ENCODE measurements around the gene KIF25. TPM values are rescaled to one million over a fixed set of nuclear protein-coding genes. Genes with fewer than 3 reads are reported as not detected.

Gene KIF25
- polyA plus RNA-seq, 1 donor from 2014 or later: not detected

GRCh38 chr6:168057836-168058235 lies 60.4 kb downstream of the KIF25 start:
- H3K9ac ChIP-seq (ENCODE audit: low read length): no peak overlapping the region
- TF ChIP-seq CTCF (IDR thresholded peaks at IDR 0.05; ENCODE audit: poor library complexity, severe bottlenecking): no peak
- TF ChIP-seq EP300 (conservative IDR thresholded peaks at IDR 0.05; ENCODE audit: poor library complexity, severe bottlenecking): no peak
- TF ChIP-seq TAF1 (IDR thresholded peaks at IDR 0.05; ENCODE audit: low read depth): no peak
- no peak for TF ChIP-seq REST (IDR thresholded peaks at IDR 0.05; ENCODE audit: borderline replicate concordance)
- TF ChIP-seq RAD21 (conservative IDR thresholded peaks at IDR 0.05): no peak
- no peak for TF ChIP-seq SMC3 (conservative IDR thresholded peaks at IDR 0.05; ENCODE audit: poor library complexity)
- no peak for TF ChIP-seq MXI1 (conservative IDR thresholded peaks at IDR 0.05; ENCODE audit: poor library complexity, severe bottlenecking)
- no peak for TF ChIP-seq EZH2 (IDR thresholded peaks at IDR 0.05; ENCODE audit: borderline replicate concordance, insufficient read depth, low read length, poor library complexity, severe bottlenecking)
- TF ChIP-seq POLR2AphosphoS5 (IDR thresholded peaks at IDR 0.05): no peak
- no peak overlapping the region for H2AFZ ChIP-seq (ENCODE audit: low read depth, low read length)
- no peaks in the 10 kb centered on the region for H3K9me2 ChIP-seq (ENCODE audit: insufficient read depth, low read length)
- no peaks in the 10 kb centered on the region for H3K27me3 ChIP-seq (ENCODE audit: insufficient read depth, low read depth, low read length)
- no peaks in the 10 kb centered on the region for H3K9me3 ChIP-seq (ENCODE audit: low read length)
- no peaks in the 10 kb centered on the region for H4K20me1 ChIP-seq (ENCODE audit: insufficient read depth)
- H3K27ac ChIP-seq (ENCODE audit: low read length): no peak overlapping the region
- H3K4me3 ChIP-seq (ENCODE audit: low read length): no peak overlapping the region
- no peaks in the 10 kb centered on the region for H3K79me2 ChIP-seq (replicated peaks; ENCODE audit: insufficient read depth, low read length)
- H3K36me3 ChIP-seq (ENCODE audit: insufficient read depth, low read length): no peaks in the 10 kb centered on the region
- no peak overlapping the region for H3K4me2 ChIP-seq (ENCODE audit: low read length)
- no peaks in the 10 kb centered on the region for H3F3A ChIP-seq (ENCODE audit: insufficient read depth, low read length, poor library complexity, severe bottlenecking)

- H3F3A ChIP-seq (ENCODE audit: insufficient read depth, low read length, poor library complexity, severe bottlenecking): no peaks in the 10 kb centered on the region
- H3K27ac ChIP-seq (ENCODE audit: low read length): no peak overlapping the region
- no peaks in the 10 kb centered on the region for H4K20me1 ChIP-seq (ENCODE audit: insufficient read depth)
- H3K27me3 ChIP-seq (ENCODE audit: insufficient read depth, low read depth, low read length): no peaks in the 10 kb centered on the region
- no peaks in the 10 kb centered on the region for H3K36me3 ChIP-seq (ENCODE audit: insufficient read depth, low read length)
- H3K9ac ChIP-seq (ENCODE audit: low read length): no peak overlapping the region
- H2AFZ ChIP-seq (ENCODE audit: low read depth, low read length): no peak overlapping the region
- TF ChIP-seq RAD21 (conservative IDR thresholded peaks at IDR 0.05): no peak
- TF ChIP-seq CTCF (IDR thresholded peaks at IDR 0.05; ENCODE audit: poor library complexity, severe bottlenecking): no peak
- TF ChIP-seq TAF1 (IDR thresholded peaks at IDR 0.05; ENCODE audit: low read depth): no peak
- TF ChIP-seq REST (IDR thresholded peaks at IDR 0.05; ENCODE audit: borderline replicate concordance): no peak
- no peak for TF ChIP-seq SMC3 (conservative IDR thresholded peaks at IDR 0.05; ENCODE audit: poor library complexity)
- no peak for TF ChIP-seq EP300 (conservative IDR thresholded peaks at IDR 0.05; ENCODE audit: poor library complexity, severe bottlenecking)
- no peak for TF ChIP-seq MXI1 (conservative IDR thresholded peaks at IDR 0.05; ENCODE audit: poor library complexity, severe bottlenecking)
- TF ChIP-seq POLR2AphosphoS5 (IDR thresholded peaks at IDR 0.05): no peak
- no peak for TF ChIP-seq EZH2 (IDR thresholded peaks at IDR 0.05; ENCODE audit: borderline replicate concordance, insufficient read depth, low read length, poor library complexity, severe bottlenecking)
- no peak overlapping the region for H3K4me2 ChIP-seq (ENCODE audit: low read length)
- no peak overlapping the region for H3K4me3 ChIP-seq (ENCODE audit: low read length)
- H3K9me2 ChIP-seq (ENCODE audit: insufficient read depth, low read length): no peaks in the 10 kb centered on the region
- no peaks in the 10 kb centered on the region for H3K9me3 ChIP-seq (ENCODE audit: low read length)
- H3K79me2 ChIP-seq (replicated peaks; ENCODE audit: insufficient read depth, low read length): no peaks in the 10 kb centered on the region
Measured at GRCh38 chr6:168058691-168059551, 61.5 kb downstream of the KIF25 start.
